Spleen (tissue), 11 donors: ENCODE data around the gene CCDC86. TPM values are rescaled to one million over a fixed set of nuclear protein-coding genes. Genes with fewer than 3 reads are reported as not detected.

Experiments
- DNase-seq: peaks from one replicate; pipeline ENCODE4 v3.0.0-alpha.2; 2020
- H3K27ac ChIP-seq, 8 donors: fragments of 200-600 bp; sonication (generic) in 7 of 8; 1 replicate in 4 of 8; 2 replicates in 4 of 8; pipeline versions ENCODE4 v1.5.0 to v1.8.0; 2016 to 2021; ENCODE audit warnings: inconsistent platforms in 4 of 8, mild to moderate bottlenecking in 4 of 8, moderate library complexity in 1 of 8
- H3K27me3 ChIP-seq, 7 donors: fragments of 200-600 bp; sonication (generic) in 6 of 7; replicated peaks in 1 of 7; 1 replicate in 4 of 7; 2 replicates in 3 of 7; pipeline versions ENCODE4 v1.5.0 to v1.8.0; 2016 to 2021; ENCODE audit warnings: inconsistent platforms in 3 of 7, mild to moderate bottlenecking in 1 of 7
- H3K36me3 ChIP-seq, 6 donors: fragments of 200-600 bp; sonication (generic) in 5 of 6; 1 replicate in 4 of 6; 2 replicates in 2 of 6; pipeline versions ENCODE4 v1.5.0 to v1.8.0; 2016 to 2021; ENCODE audit warnings: inconsistent platforms in 2 of 6
- H3K4me1 ChIP-seq, 6 donors: fragments of 200-600 bp; sonication (generic) in 5 of 6; 1 replicate in 3 of 6; 2 replicates in 3 of 6; pipeline versions ENCODE4 v1.5.0 to v1.8.0; 2016 to 2021; ENCODE audit warnings: inconsistent platforms in 3 of 6
- H3K4me3 ChIP-seq, 8 donors: fragments of 200-600 bp; sonication (generic) in 7 of 8; 1 replicate in 4 of 8; 2 replicates in 4 of 8; pipeline versions ENCODE4 v1.5.0 to v1.8.0; 2016 to 2021; ENCODE audit warnings: inconsistent platforms in 4 of 8, mild to moderate bottlenecking in 4 of 8, moderate library complexity in 2 of 8
- H3K9me3 ChIP-seq, 8 donors: fragments of 200-600 bp; sonication (generic) in 7 of 8; 1 replicate in 4 of 8; 2 replicates in 4 of 8; pipeline versions ENCODE4 v1.5.0 to v1.8.0; 2016 to 2021; ENCODE audit warnings: inconsistent platforms in 4 of 8
- CTCF ChIP-seq, 11 experiments: fragments of 200-600 bp in 7 of 11; fragments of 450-650 bp in 4 of 11; sonication (generic) in 4 of 11; IDR thresholded peaks in 8 of 11; conservative IDR thresholded peaks in 3 of 11; 1 replicate in 7 of 11; 2 replicates in 4 of 11; pipeline versions ENCODE4 v1.4.0 to v1.8.0; 2016 to 2021; ENCODE audit warnings: antibody characterized with exemption in 11 of 11, inconsistent platforms in 4 of 11, mild to moderate bottlenecking in 1 of 11
- POLR2A ChIP-seq, 3 donors: fragments of 450-650 bp; IDR thresholded peaks; one replicate each; pipeline ENCODE4 v1.5.1; 2017; ENCODE audit warnings: antibody characterized with exemption in 3 of 3, mild to moderate bottlenecking in 1 of 3
- POLR2AphosphoS5 ChIP-seq, 3 donors: sonication (generic); formaldehyde crosslinking; IDR thresholded peaks; one replicate each; pipeline ENCODE4 v1.5.1; 2017; ENCODE audit warnings: antibody characterized with exemption in 3 of 3
- WGBS, 5 donors: extraction: QIAGEN DNeasy Blood & Tissue Kit in 3 of 5; methylation state at CpG; one replicate each; pipeline versions ENCODE4 v1.1.5 to v1.1.7; 2013 to 2018; 5-methylcytosine and 5-hydroxymethylcytosine counted together
- intact Hi-C: fragments of 100-400 bp; cut with DNase I; formaldehyde crosslinking; loops from one replicate; pipeline ENCODE4 v1.15.0; 2023; ENCODE audit warnings: low total_unique reads
- polyA plus RNA-seq, 3 donors: library from polyadenylated mRNA; stranded (reverse); fragments of 200-250 nt; gene quantifications; one replicate each; pipeline ENCODE4 v1.2.1, GENCODE V29; 2013
- total RNA-seq, 7 donors: library from RNA; depleted of rRNA in 3 of 7; stranded (reverse); fragments of >200 nt in 3 of 7; fragmentation: NEBNext Ultra II Directional in 4 of 7; extraction: Animal tissue kit (Norgen Biotek cat#: 25700) in 4 of 7; gene quantifications; one replicate each; pipeline versions ENCODE4 v1.1.0 to v1.2.1, GENCODE V29; 2016 to 2021
- donor health status: healthy with polysubstance abuse.
- donor health status: DM: no; HTN: no; CAD: no; lungs with moderate emphysema.
- donor health status: DM: no; HTN: no; CAD: no.
- donor health status: Bipolar disorder and iron deficiency.
- donor health status: healthy.
- donor health status: DM: no; HTN: no; CAD: no.
- donor health status: DM: yes; HTN: yes; CAD: no.

CCDC86 gene
- total and polyA plus RNA-seq, 10 donors = 7.6 to 21.6 (median 12.3) TPM

- DNase-seq = no peak
- H3K27me3 ChIP-seq = no peaks in the 10 kb centered on the region
- intact Hi-C loops = no loop called here
- H3K36me3 ChIP-seq = peaks cover 0 to 69% (median 56%) of the 10 kb centered on the region in 6 donors
- no peak for TF ChIP-seq POLR2A (IDR thresholded peaks at IDR 0.05)
- no peak for TF ChIP-seq CTCF (IDR thresholded peaks at IDR 0.05 in 8 of 11, conservative IDR thresholded peaks at IDR 0.05 in 3 of 11)
- no peak for TF ChIP-seq POLR2AphosphoS5 (IDR thresholded peaks at IDR 0.05)
- H3K9me3 ChIP-seq = no peaks in the 10 kb centered on the region
- H3K27ac ChIP-seq = no peak overlapping the region
- H3K4me3 ChIP-seq = no peak overlapping the region
- 91 to 93% (median 91%) methylated on average over 17 of the region's 17 CpGs for WGBS, 5 donors
- H3K4me1 ChIP-seq = peaks cover 0 to 5% (median 0%) of the 10 kb centered on the region in 6 donors
These were observed 9.6 kb downstream of the CCDC86 start for GRCh38 chr11:60851327-60852104.

- H3K4me1 ChIP-seq = peaks cover 0 to 5% (median 0%) of the 10 kb centered on the region in 6 donors
- intact Hi-C loops = no loop called here
- no peaks in the 10 kb centered on the region for H3K27me3 ChIP-seq
- DNase-seq = no peak
- TF ChIP-seq POLR2AphosphoS5 (IDR thresholded peaks at IDR 0.05) = no peak
- no peak for TF ChIP-seq POLR2A (IDR thresholded peaks at IDR 0.05)
- no peak for TF ChIP-seq CTCF (IDR thresholded peaks at IDR 0.05 in 8 of 11, conservative IDR thresholded peaks at IDR 0.05 in 3 of 11)
- H3K9me3 ChIP-seq = no peaks in the 10 kb centered on the region
- 83 to 88% (median 86%) methylated on average over 26 to 78 of the region's 78 CpGs for WGBS, 5 donors
- H3K27ac ChIP-seq = no peak overlapping the region
- no peak overlapping the region for H3K4me3 ChIP-seq
- peaks cover 0 to 65% (median 53%) of the 10 kb centered on the region in 6 donors for H3K36me3 ChIP-seq
These were observed 10.4 kb downstream of the CCDC86 start for GRCh38 chr11:60852117-60852981.

GRCh38 chr11:60852982-60853950 is 11.4 kb downstream of the CCDC86 start:
- no peak overlapping the region for H3K27ac ChIP-seq
- WGBS, 5 donors = 91 to 95% (median 92%) methylated on average over 58 to 68 of the region's 68 CpGs
- DNase-seq = no peak
- no peaks in the 10 kb centered on the region for H3K9me3 ChIP-seq
- intact Hi-C loops = no loop called here
- peaks cover 0 to 10% (median 1%) of the 10 kb centered on the region in 6 donors for H3K4me1 ChIP-seq
- H3K27me3 ChIP-seq = no peaks in the 10 kb centered on the region
- H3K4me3 ChIP-seq = no peak overlapping the region
- no peak for TF ChIP-seq CTCF (IDR thresholded peaks at IDR 0.05 in 8 of 11, conservative IDR thresholded peaks at IDR 0.05 in 3 of 11)
- TF ChIP-seq POLR2AphosphoS5 (IDR thresholded peaks at IDR 0.05) = peak in 1 of 3 donors; percentile 30
- TF ChIP-seq POLR2A (IDR thresholded peaks at IDR 0.05) = no peak
- H3K36me3 ChIP-seq = peaks cover 0 to 56% (median 47%) of the 10 kb centered on the region in 6 donors
